Esophagus squamous epithelium (tissue), 5 donors: ENCODE results near the gene TCF4. TPM values are rescaled to one million over a fixed set of nuclear protein-coding genes. Genes with fewer than 3 reads are reported as not detected.

Experiments used
- DNase-seq: peaks from one replicate; lab custom pipeline; 2025; lab: John Stamatoyannopoulos, UW
- H3K27ac ChIP-seq, 4 donors: fragments of 200-600 bp; sonication (generic); one replicate each; pipeline ENCODE4 v1.5.1; 2016 to 2019; ENCODE audit warnings: mild to moderate bottlenecking in 1 of 4
- H3K27me3 ChIP-seq, 4 donors: fragments of 200-600 bp; sonication (generic); 1 replicate in 3 of 4; 2 replicates in 1 of 4; pipeline versions ENCODE4 v1.5.1 to v1.6.0; 2017 to 2021; ENCODE audit warnings: antibody characterized with exemption in 1 of 4
- H3K36me3 ChIP-seq, 3 donors: fragments of 200-600 bp; sonication (generic); one replicate each; pipeline ENCODE4 v1.5.1; 2016 to 2019
- H3K4me1 ChIP-seq, 3 donors: fragments of 200-600 bp; sonication (generic); one replicate each; pipeline ENCODE4 v1.5.1; 2017 to 2019
- H3K4me3 ChIP-seq, 4 donors: fragments of 200-600 bp; sonication (generic); 1 replicate in 3 of 4; 2 replicates in 1 of 4; pipeline ENCODE4 v1.5.1; 2016 to 2019; ENCODE audit warnings: mild to moderate bottlenecking in 2 of 4, moderate library complexity in 1 of 4
- H3K9me3 ChIP-seq, 3 donors: fragments of 200-600 bp; sonication (generic); one replicate each; pipeline ENCODE4 v1.5.1; 2016 to 2019
- CTCF ChIP-seq, 6 experiments: fragments of 450-650 bp in 4 of 6; fragments of 200-600 bp in 2 of 6; sonication (generic) in 2 of 6; IDR thresholded peaks; one replicate each; pipeline ENCODE4 v1.5.1; 2016 to 2019; ENCODE audit warnings: antibody characterized with exemption in 6 of 6, mild to moderate bottlenecking in 4 of 6, moderate library complexity in 4 of 6
- POLR2A ChIP-seq, 4 donors: fragments of 450-650 bp; IDR thresholded peaks; one replicate each; pipeline ENCODE4 v1.6.1; 2017; ENCODE audit warnings: antibody characterized with exemption in 4 of 4, mild to moderate bottlenecking in 4 of 4, moderate library complexity in 3 of 4
- WGBS, 2 donors: methylation state at CpG; one replicate each; pipeline ENCODE4 v1.1.5; 2018; 5-methylcytosine and 5-hydroxymethylcytosine counted together
- intact Hi-C: fragments of 100-400 bp; cut with DNase I; formaldehyde crosslinking; loops from one replicate; pipeline ENCODE4 v1.15.0; 2022
- total RNA-seq, 4 donors: library from RNA; depleted of rRNA; stranded (reverse); fragments of >200 nt; gene quantifications; one replicate each; pipeline ENCODE4 v1.1.0, GENCODE V29; 2016
- donor health status: DM: yes; HTN: yes; CAD: no.

The TCF4 gene
- total RNA-seq, 4 donors from 2014 or later = 19.0 to 79.7 (median 26.0) TPM

DNA sequence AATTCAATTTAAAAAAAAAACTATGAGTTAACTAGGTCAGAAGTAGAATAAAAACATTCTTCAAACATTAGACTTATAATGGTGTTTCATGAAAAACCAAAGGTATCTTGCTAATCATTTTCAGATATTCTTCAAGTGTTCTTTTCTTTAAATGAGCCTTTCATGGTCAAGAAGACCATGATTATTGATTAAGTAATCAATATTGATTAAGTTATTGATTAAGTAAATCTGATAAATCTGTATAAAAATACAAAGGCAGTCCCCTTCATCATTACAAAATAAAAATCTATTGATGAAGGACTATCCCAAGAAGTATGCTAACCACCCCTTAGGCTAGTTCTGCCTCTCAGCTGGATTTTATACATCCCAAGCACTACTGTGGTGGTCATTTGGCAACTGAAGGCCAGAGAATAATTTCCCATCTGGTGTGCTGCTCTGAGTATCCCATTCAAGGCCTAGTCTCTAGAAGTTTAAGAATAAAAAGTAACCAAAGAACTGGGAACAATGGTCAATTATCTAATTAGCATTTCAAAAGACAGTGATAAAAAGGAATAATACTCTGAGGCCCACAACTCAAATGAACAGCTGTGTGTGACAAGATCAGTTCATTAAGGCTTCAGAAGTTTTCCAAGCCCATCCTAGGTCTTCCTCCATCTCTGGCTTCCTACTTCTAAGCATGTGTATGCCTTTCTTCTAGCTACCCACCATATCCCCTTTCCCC lies 63.5 kb downstream of the TCF4 start:
- no peaks in the 10 kb centered on the region for H3K4me1 ChIP-seq
- intact Hi-C loops = no loop called here
- no peak for TF ChIP-seq POLR2A (IDR thresholded peaks at IDR 0.05)
- TF ChIP-seq CTCF (IDR thresholded peaks at IDR 0.05) = no peak

GRCh38 chr18:55523001-55523400 lies 65.0 kb downstream of the TCF4 start:
- Histone ChIP-seq H3K4me1 (no peaks in the 10 kb centered on the region), H3K9me3 (no peaks in the 10 kb centered on the region), H3K36me3 (no peaks in the 10 kb centered on the region), H3K27ac (no peak overlapping the region), H3K4me3 (no peak overlapping the region), H3K27me3 (no peaks in the 10 kb centered on the region)
- intact Hi-C loops = no loop called here
- no peak for TF ChIP-seq POLR2A (IDR thresholded peaks at IDR 0.05)
- no peak for TF ChIP-seq CTCF (IDR thresholded peaks at IDR 0.05)
- no peak for DNase-seq

More for the DNA sequence above, 63.5 kb downstream of the TCF4 start:
- H3K4me3 ChIP-seq = no peak overlapping the region
- H3K36me3 ChIP-seq = no peaks in the 10 kb centered on the region
- no peak for DNase-seq
- no peaks in the 10 kb centered on the region for H3K9me3 ChIP-seq
- H3K27ac ChIP-seq = no peak overlapping the region
- no peaks in the 10 kb centered on the region for H3K27me3 ChIP-seq

DNA sequence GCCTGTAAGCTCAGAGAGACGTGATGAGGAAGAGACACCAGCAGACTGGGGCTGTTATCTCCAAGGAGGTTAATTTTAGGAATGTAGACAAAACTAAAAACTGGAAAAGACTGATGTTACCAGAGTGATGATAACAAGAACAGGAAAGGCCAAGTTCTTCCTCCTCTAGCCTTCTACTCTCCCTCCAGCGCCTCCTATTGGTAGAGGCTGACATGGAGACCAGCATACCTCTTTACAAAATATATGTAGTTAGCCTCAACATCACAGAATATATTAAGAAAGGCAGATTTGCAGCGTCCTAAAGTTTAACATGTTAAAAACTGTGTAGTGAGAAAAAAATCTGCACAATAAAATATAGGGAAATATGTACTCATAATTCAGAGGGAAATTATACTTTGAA lies 66.0 kb downstream of the TCF4 start:
- 58 to 66% methylated on average over 3 of the region's 3 CpGs for WGBS, 2 donors
- peak in 1 of 6 experiments; percentile 10 for TF ChIP-seq CTCF (IDR thresholded peaks at IDR 0.05)
- no peak for TF ChIP-seq POLR2A (IDR thresholded peaks at IDR 0.05)
- no peak overlapping the region for H3K4me3 ChIP-seq
- H3K36me3 ChIP-seq = no peaks in the 10 kb centered on the region
- intact Hi-C loops = no loop called here
- H3K9me3 ChIP-seq = no peaks in the 10 kb centered on the region
- no peak for DNase-seq
- no peak overlapping the region for H3K27ac ChIP-seq
- no peaks in the 10 kb centered on the region for H3K4me1 ChIP-seq
- no peaks in the 10 kb centered on the region for H3K27me3 ChIP-seq

GRCh38 chr18:55517055-55517454 lies 70.9 kb downstream of the TCF4 start:
- WGBS, 2 donors = 96 to 98% methylated on average over 4 of the region's 4 CpGs
- TF ChIP-seq POLR2A (IDR thresholded peaks at IDR 0.05) (no peak), CTCF (IDR thresholded peaks at IDR 0.05) (no peak)
- no peaks in the 10 kb centered on the region for H3K36me3 ChIP-seq
- no peaks in the 10 kb centered on the region for H3K4me1 ChIP-seq
- no peak overlapping the region for H3K4me3 ChIP-seq
- intact Hi-C loops = no loop called here
- H3K27me3 ChIP-seq = no peaks in the 10 kb centered on the region
- H3K9me3 ChIP-seq = no peaks in the 10 kb centered on the region
- no peak for DNase-seq
- H3K27ac ChIP-seq = no peak overlapping the region

GRCh38 chr18:55515941-55516710 lies 71.9 kb downstream of the TCF4 start:
- intact Hi-C loops = no loop called here
- no peaks in the 10 kb centered on the region for H3K27me3 ChIP-seq
- H3K4me3 ChIP-seq = no peak overlapping the region
- DNase-seq = no peak
- H3K4me1 ChIP-seq = no peaks in the 10 kb centered on the region
- H3K36me3 ChIP-seq = no peaks in the 10 kb centered on the region
- no peak overlapping the region for H3K27ac ChIP-seq
- no peaks in the 10 kb centered on the region for H3K9me3 ChIP-seq
- 71 to 72% methylated on average over 6 of the region's 6 CpGs for WGBS, 2 donors
- TF ChIP-seq CTCF (IDR thresholded peaks at IDR 0.05) (no peak), POLR2A (IDR thresholded peaks at IDR 0.05) (no peak)
